Glutamatergic neuron (in vitro differentiated cells): ENCODE results near the gene GPR31. TPM values are rescaled to one million over a fixed set of nuclear protein-coding genes. Genes with fewer than 3 reads are reported as not detected.

ENCODE experiments used
- DNase-seq: peaks from one replicate; pipeline ENCODE4 v3.0.0; 2022
- H3K27ac Mint-ChIP-seq: one replicate; pipeline ENCODE4 v1.8.0; 2020; ENCODE audit warnings: mild to moderate bottlenecking, mixed read lengths, inconsistent platforms; ENCODE audit not compliant: unreplicated experiment
- H3K27me3 Mint-ChIP-seq: one replicate; pipeline ENCODE4 v1.8.0; 2020; ENCODE audit warnings: mild to moderate bottlenecking, moderate library complexity, mixed read lengths, inconsistent platforms; ENCODE audit not compliant: unreplicated experiment
- H3K36me3 Mint-ChIP-seq: one replicate; pipeline ENCODE4 v1.8.0; 2020; ENCODE audit warnings: mild to moderate bottlenecking, mixed read lengths, inconsistent platforms; ENCODE audit not compliant: unreplicated experiment
- H3K4me1 Mint-ChIP-seq: one replicate; pipeline ENCODE4 v1.8.0; 2020; ENCODE audit warnings: mild to moderate bottlenecking, low read depth, mixed read lengths, inconsistent platforms; ENCODE audit not compliant: unreplicated experiment
- H3K4me3 Mint-ChIP-seq: one replicate; pipeline ENCODE4 v1.8.0; 2020; ENCODE audit warnings: mild to moderate bottlenecking, mixed read lengths, inconsistent platforms; ENCODE audit not compliant: unreplicated experiment
- H3K9me3 Mint-ChIP-seq: one replicate; pipeline ENCODE4 v1.8.0; 2020; ENCODE audit warnings: mild to moderate bottlenecking, moderate library complexity, mixed read lengths, inconsistent platforms; ENCODE audit not compliant: unreplicated experiment
- total RNA-seq: library from RNA; stranded (reverse); fragmentation: NEBNext Ultra II Directional; extraction: Animal tissue kit (Norgen Biotek cat#: 25700); gene quantifications from one replicate; pipeline ENCODE4 v1.2.1, GENCODE V29; 2021; ENCODE audit not compliant: unreplicated experiment
- TF ChIP-seq, protein P1 (sequence below): fragments of 200-600 bp; sonication (generic); IDR thresholded peaks from one replicate; pipeline ENCODE4 v1.5.0; 2021; ENCODE audit not compliant: partially characterized antibody, unreplicated experiment

The GPR31 gene
- total RNA-seq, 1 donor from 2014 or later = not detected

- TF ChIP-seq, protein P1, sequence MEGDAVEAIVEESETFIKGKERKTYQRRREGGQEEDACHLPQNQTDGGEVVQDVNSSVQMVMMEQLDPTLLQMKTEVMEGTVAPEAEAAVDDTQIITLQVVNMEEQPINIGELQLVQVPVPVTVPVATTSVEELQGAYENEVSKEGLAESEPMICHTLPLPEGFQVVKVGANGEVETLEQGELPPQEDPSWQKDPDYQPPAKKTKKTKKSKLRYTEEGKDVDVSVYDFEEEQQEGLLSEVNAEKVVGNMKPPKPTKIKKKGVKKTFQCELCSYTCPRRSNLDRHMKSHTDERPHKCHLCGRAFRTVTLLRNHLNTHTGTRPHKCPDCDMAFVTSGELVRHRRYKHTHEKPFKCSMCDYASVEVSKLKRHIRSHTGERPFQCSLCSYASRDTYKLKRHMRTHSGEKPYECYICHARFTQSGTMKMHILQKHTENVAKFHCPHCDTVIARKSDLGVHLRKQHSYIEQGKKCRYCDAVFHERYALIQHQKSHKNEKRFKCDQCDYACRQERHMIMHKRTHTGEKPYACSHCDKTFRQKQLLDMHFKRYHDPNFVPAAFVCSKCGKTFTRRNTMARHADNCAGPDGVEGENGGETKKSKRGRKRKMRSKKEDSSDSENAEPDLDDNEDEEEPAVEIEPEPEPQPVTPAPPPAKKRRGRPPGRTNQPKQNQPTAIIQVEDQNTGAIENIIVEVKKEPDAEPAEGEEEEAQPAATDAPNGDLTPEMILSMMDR = no peak
- H3K9me3 Mint-ChIP-seq = peaks cover 7% of the 10 kb centered on the region
- H3K36me3 Mint-ChIP-seq = no peaks in the 10 kb centered on the region
- H3K27me3 Mint-ChIP-seq = peaks cover 2% of the 10 kb centered on the region
- no peak overlapping the region for H3K27ac Mint-ChIP-seq
- H3K4me1 Mint-ChIP-seq = peaks cover 1% of the 10 kb centered on the region
- no peak for DNase-seq
- H3K4me3 Mint-ChIP-seq = no peak overlapping the region
Observed at GRCh38 chr6:167130712-167131684, 26.8 kb downstream of the GPR31 start.

DNA sequence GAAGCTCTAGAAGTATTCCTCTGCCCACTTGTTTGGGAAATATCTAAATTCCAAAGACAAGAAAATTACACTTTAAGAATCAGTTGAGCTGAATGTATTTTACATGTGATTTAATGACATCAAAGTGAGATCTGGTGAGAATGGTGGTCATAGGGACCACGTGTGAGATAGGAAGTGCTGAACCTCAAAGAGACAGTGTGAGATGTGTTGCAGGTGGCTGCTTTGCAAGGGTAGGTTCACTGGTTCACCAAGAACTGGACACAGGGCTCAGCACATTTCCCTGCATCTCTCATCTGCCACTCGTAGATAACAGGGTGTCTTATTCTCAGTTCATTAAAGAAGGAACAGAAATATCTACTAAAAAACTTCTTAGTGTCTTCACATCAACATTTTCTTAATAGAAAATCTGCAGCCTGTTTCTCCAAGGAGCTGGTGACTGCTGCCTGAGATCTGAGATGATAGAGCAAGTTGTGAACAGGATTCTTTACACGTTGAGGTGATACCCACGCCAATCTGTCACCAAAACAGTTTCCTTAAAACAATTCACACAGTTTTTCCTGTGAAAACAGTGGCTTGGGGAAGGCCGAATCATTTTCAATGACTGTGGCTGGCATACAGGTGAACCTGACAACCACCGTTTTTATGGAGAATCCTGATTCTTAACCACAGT lies 27.6 kb downstream of the GPR31 start:
- DNase-seq = no peak
- Mint-ChIP-seq H3K4me3 (no peak overlapping the region), H3K4me1 (no peaks in the 10 kb centered on the region), H3K27ac (no peak overlapping the region), H3K9me3 (peaks cover 7% of the 10 kb centered on the region), H3K36me3 (no peaks in the 10 kb centered on the region), H3K27me3 (peaks cover 2% of the 10 kb centered on the region)
- TF ChIP-seq, protein P1 = no peak

DNA sequence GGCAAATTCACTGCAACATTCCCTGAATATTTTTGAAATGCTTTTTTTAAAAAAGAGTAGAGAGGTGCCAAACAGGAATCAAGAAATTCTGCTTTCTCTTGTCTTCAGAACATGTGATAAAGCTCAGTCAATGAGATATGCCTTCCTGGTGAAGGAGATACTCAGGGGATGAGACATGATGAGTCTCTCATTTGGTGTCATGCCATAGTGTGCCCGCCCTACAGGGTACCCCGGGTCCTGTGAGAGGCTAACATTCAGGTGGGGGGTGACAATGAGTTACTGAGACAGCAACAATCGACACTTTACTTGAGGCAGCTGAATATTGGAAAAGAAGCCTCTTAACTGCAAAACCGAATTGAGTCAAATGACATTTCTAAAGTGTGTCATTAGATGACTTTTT lies 28.2 kb downstream of the GPR31 start:
- TF ChIP-seq, protein P1 = no peak
- Mint-ChIP-seq H3K4me3 (no peak overlapping the region), H3K4me1 (no peaks in the 10 kb centered on the region), H3K27me3 (peaks cover 2% of the 10 kb centered on the region), H3K27ac (no peak overlapping the region), H3K36me3 (no peaks in the 10 kb centered on the region), H3K9me3 (peaks cover 7% of the 10 kb centered on the region)
- DNase-seq = no peak

DNA sequence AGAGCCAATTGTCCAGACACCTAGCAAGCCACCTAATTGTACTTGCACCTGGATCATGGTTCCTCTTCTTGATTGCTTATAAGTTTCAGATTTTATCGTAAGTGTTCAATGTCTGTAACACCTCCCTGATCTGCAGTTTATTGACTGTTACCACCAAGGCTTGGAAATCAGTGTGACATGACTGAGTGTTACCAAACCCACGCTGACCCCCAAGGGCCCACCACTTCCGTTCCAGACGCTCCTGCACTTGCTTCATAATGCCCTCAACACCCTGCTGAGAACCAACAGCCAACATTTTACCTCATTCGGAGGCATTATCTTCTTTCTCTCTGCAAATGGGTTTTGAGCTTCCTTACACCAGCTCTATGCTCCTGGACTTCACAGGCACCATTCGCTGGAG lies 28.6 kb downstream of the GPR31 start:
- Mint-ChIP-seq H3K4me1 (no peaks in the 10 kb centered on the region), H3K27ac (no peak overlapping the region), H3K27me3 (peaks cover 2% of the 10 kb centered on the region), H3K4me3 (no peak overlapping the region), H3K9me3 (peaks cover 7% of the 10 kb centered on the region), H3K36me3 (no peaks in the 10 kb centered on the region)
- no peak for DNase-seq
- TF ChIP-seq, protein P1 = no peak
